Measurements from ENCODE around the gene KCNN3.

The KCNN3 gene

DNA sequence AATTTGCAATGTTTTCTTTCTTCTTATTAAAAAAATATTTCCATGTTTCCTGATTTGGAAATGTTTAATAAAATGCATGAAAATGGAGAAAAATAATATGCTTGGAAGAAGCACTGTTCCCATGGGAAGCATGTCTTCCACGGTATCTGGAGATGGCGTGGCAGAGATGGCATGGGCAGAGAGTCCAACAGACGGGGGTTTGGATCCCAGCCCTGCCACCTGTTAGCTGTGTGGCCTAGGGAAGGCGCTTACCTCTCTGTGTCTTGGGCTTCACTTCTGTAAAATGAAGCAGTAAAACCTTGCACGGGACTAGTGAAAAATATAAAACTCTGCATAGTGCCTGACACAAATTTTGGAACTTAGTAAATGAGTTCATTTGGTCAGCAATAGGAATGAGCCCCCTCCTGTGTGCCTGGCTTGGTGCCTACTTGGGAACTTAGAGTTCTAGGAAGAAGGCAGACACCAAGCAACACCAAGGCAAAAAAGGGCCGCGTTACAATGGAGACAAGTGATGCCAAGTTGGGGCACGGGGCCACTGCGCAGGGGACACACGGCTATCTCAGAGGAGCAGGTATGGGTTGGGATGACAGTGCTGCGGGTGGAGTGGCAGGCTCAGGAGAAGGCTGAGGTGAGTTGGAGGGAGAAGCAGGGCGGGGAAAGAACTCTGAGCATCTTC, 124.2 kb downstream of the KCNN3 start:
- DNase-seq, result no peak

DNA sequence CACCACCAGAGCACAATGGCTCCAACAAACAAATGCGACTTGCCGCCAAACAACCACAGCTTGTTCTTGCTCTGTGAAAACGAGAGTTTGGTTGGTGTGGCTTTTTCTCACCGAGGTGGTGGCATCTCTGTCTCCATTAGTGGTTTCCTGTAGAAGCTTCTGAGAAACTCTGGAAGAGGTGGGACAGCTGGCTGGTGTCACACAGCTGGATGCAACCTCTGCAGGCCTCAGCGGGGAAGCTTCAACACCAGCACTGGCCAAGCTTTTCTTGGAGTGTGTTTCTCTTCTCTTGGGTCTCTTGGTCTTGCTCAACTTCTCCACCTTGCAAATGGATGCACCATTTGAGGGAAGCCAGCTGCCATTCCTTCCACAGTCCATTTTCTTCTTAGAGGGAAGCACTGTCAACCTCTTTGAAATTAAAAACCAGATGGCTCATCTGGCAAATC, 124.8 kb downstream of the KCNN3 start:
- DNase-seq, result no peak

DNA sequence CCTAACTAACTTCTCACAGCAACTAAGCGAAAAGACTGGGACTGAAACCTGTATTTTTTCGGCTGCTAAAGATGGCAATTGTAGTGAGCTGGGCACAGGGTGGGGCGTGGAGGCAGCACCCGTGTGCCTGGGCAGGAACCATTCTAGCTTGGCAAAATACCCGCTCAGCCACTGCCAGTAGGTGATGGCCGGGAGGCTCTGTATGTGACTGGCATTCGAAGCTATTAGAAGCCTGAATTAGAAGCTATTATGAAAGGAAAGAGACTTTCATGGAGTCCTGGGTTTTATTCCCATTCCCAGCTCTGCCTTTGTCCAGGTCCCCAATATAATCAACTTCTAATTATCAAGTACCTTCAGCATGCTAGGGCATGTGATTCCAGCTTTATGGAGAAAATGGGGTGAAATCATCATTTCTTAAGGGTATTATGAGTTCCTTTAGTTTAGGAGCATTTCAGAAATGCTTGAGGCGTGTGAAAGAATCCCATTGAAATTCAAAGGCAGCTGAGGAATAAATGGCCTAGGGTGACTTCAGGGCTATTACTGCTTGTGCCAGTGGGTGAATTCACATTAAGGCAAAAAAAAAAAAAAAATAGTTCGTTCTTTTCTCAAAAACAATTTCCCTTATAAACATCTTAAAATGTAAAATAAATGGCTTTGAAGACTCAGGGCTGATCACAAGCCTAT, 125.6 kb downstream of the KCNN3 start:
- no peak for DNase-seq

DNA sequence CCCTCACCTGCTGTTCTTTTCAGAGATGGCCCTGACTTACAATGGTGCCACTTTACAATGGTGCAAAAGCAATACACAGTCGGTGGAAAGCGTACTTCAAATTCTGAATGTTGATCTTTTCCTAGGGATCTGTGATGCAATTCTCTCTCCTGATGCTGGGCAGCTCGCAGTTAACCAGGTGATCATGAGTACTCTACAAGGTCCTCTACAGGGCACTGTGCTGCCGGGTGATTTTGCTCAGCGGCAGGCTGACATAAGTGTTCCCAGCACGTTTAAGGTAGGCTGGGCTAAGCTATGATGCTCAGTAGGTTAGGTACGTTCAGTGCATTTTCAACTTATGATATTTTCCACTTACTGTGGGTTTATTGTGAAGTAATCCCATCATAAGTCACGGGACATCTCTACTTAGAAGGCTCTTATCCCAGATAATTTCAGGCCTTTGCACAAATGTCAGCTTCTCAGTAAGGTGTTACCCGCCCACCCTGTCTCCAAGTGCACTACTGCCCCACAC, 126.5 kb downstream of the KCNN3 start:
- DNase-seq, result no peak

DNA sequence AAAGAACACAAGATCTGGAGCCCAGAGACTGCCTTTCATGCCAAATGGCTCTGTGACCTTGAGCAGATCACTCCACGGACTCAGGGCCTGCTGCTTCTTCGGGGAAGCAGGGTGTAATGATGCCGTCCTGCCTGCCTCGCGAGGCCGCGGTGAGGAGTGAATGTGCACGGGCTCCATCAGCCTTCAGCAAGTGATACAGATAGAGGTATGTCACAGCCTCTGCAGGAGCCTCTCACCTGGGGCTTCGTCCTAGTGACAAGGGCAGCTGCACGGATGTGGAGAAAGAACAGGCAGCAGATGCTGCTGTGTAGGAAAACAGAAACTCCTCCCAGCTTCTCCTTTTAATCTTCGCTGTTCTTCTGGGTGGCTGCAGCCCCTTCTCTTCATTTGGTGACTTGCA, 127.5 kb downstream of the KCNN3 start:
- DNase-seq, result no peak

DNA sequence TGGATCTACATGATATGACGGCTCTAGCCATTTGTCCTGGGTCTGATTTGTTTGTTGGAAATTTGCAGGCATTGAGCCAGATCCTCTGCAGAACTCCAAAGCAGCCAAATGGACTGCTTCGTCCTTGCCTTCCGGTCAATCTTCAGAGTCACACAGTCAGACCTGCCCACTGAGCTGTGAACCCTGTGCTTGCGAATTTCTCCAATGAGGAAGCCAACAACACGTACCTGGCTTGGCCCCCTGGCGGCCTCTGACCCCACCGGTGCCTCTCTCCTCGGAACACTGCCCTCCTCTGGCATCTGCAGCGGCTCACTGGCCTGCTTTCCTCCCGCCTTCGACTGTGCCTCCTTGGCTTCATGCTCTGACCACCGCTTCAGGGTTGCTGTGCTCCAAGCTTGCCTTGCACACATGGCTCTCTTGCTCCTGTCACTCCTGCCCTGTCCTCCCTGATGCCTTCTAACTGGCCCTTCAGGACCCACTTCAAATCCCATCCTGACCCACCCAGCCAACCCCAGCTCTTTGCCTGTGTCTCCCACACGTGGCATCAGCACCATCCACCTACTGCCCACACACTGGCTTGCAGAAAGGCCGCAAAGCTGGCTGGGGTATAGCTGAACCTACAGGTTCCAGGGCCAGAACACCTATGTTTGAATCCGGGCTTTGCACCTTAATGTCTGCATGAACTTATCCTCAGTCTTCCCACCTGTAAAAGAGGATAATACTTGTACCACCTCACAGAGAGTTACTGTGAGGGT, 128.2 kb downstream of the KCNN3 start:
- no peak for DNase-seq

DNA sequence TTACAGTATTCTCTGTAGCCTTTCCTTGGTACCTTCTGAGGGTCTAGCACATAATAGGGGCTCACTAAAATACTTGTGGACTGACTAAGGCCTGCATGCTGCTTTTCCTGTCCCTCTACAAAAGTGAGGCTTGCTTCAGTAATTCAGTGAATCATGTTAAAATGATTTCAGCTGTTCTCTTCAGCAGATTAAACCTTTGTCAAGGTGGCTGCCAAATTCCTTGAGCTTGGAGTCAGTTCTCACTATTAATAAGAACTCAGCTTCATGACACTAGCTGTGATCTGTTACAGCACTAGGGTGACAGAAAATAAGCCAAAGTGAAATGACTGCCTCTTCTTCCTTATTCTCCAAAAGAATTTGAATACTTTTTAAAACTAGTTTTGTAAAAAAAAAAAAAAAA, 128.8 kb downstream of the KCNN3 start:
- no peak for DNase-seq

DNA sequence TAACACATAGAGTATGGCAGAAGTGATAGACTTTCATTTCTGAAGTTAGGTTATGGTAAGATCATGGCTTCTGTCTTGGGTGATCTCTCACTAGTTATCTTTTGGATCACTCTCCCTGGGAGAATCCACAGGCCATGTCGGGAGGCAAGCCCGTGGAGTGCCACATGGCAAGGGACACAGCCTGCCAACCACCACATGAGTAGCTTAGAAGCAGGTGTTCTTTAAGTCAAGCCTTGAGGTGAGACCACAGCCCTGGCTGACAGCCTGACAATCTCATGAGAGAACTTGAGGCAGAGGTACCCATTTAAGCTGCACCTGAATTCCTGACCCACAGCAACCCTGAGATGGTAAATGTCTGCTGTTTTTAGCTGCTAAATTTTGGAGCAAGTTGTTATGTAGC, 130.4 kb downstream of the KCNN3 start:
- DNase-seq, result no peak

DNA sequence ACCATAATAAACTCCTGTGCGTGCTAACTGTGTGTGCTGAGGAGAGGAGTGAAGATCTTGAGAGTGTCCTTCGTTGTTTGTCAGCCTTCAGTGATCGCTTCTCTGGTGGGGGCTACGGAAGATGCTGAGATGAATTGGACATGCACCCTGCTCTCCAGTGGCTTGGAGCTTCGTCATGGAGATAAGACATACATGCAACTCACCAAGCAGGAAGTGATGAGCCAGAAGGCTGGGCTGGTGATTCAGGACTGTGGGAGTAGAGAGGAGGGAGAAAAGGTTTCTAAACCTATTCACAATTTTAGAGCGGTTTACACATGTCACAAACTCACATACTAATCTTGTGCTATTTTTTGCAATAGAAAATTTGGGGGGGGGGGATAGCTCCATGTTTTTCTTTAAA, 133.2 kb downstream of the KCNN3 start:
- DNase-seq, result peak; percentile 49

DNA sequence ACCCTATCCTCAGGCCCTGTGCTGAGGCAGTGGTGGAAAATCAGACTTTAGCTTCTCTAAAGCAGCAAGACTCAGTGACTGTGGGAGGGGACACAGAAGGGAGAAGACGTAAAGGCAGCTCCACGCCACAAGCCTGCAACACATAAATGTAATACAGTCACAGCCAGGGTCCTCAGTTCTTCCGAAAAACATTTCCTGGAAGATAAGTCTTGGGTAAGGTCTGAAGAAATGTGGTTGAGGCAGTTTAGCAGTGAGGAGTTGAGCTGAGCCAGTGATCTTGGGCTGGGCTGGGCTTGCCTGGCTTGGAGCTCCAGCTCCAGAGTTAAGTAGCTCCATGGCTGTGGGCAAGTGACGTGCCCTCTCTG, 134.3 kb downstream of the KCNN3 start:
- DNase-seq, result no peak

DNA sequence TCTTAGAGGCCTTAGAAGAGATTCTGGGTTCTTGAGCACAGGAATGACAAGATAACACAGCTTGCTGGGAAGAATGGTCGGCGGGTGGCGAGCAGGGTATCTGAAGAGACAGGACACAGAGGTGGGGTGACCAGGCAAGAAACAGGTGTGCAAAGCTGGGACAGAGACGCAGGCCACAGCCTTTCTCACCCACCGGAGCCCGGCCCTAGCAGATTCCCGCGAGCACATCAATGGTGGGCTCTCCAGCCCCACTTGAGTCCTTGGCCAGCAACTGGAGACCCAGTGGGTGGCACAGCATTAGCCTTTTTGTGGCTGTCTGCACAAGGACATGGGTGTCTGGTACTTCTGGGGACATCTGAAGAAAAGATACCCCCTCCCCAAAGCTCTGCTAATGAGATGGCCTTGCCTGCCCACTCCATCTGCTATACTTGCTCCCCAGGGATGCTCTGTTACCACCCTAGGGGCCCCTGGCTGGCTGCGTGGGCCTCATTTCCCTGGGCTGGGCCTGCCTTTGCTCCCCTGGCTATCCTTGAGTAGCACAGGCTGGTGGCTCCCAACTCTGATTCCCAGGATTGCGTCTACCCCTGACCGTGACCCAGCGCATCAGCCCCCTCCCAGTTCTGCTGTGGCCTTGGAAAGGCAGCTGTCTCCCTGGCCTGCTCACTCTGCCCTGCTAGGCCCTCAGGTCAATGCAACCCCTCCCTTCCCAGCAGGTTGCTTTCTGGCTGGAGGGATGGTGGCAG, 134.8 kb downstream of the KCNN3 start:
- DNase-seq, result no peak

DNA sequence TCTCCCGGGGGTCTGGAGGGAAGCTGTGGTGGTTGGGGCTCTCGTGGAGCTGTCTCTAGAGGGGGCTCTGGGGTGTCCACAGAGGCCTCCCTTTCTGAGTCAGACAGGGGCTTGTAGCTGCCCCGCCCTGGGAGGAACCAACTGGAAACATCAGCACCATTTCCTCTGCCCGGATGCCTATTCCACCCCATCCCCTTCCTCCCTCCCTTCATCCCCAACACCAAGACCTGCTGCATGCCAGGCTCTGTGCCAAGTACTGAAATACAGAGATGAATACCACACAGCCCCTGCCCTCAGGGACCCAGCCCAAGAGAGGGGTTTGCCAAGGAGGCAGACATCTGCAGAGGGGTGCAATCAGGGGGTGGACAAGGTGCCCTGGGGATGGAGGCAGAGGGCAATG, 136.5 kb downstream of the KCNN3 start:
- no peak for DNase-seq

DNA sequence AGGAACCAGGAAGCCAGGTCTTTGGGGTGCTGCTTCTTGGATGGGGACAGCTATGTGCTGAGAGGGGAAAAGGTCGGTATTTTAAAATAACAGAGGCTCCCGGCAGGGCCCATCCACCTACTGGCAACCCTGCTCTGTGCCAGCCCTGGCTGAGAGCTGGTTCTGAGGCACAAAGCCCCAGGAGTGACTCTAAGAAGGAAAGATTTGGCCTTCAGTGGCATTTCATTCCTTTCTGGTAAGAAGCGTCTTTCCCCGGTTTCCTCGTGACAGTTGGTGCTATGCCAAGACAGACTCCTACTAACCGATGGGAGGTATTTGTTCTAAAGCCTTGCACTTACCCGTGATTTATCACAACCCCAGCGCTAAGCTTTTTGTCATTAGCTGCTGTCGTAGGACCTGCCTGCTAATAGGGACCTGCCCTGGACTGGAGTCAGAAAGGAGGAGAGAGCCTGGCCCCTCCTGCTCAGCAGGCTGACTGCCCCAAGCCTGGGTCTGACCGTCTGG, 139.0 kb downstream of the KCNN3 start:
- no peak for DNase-seq

DNA sequence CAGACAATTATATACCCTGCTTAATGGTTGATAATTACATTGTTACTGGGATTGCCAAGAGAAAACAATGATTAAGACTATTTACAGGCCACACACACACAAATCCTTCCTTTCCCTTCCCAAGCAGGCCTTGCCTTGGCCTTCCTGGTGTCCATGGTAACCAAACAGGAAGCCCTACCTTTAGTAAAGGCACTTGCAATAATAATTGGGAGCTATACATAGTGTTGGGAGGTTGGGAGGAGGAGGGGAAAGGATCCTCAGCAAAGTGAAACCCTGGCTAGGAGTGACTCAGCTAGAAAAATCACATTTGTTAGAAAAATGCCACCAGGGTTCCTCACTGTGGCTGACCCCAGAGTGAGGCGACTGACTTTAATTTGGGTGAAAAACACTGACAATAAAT, 139.8 kb downstream of the KCNN3 start:
- DNase-seq, result no peak

DNA sequence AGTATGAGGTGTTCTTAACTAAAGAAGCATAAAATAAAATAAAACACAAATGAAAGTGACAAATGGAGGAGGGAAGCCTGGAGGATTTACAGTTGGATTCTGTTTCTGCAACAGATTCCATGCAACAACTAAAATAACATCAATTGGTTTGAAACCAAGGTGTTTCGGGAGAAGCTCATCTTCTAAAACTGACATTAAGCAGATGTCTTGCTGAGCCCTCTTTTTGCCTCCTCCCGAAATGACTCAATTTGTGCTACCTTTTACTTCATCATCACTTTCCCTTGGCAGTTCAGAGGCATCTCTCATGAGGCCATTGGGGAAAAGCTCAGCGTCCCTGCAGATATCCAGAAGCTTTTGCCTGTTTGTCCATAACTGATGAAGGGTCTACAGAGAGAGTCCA, 140.5 kb downstream of the KCNN3 start:
- no peak for DNase-seq

DNA sequence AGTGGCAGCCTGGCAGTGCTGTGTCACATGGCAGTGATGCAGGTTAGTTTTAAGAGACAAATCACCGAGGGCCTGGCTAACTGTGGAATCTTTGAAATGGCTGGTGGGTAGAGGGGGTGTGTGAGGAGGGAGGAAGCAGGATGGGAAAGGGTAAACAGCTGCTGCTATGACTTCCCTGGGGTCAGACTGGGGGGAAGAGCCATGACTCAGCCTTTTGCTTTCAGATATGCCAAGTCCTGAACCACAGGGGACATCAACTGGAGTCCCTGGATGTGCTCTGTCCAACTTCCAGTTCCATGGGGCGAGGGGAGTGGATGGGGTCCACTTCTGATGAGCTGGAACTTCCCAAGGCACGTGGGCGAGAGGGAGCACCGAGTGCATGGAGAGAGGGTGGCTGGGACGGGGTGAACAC, 141.0 kb downstream of the KCNN3 start:
- DNase-seq, result no peak

DNA sequence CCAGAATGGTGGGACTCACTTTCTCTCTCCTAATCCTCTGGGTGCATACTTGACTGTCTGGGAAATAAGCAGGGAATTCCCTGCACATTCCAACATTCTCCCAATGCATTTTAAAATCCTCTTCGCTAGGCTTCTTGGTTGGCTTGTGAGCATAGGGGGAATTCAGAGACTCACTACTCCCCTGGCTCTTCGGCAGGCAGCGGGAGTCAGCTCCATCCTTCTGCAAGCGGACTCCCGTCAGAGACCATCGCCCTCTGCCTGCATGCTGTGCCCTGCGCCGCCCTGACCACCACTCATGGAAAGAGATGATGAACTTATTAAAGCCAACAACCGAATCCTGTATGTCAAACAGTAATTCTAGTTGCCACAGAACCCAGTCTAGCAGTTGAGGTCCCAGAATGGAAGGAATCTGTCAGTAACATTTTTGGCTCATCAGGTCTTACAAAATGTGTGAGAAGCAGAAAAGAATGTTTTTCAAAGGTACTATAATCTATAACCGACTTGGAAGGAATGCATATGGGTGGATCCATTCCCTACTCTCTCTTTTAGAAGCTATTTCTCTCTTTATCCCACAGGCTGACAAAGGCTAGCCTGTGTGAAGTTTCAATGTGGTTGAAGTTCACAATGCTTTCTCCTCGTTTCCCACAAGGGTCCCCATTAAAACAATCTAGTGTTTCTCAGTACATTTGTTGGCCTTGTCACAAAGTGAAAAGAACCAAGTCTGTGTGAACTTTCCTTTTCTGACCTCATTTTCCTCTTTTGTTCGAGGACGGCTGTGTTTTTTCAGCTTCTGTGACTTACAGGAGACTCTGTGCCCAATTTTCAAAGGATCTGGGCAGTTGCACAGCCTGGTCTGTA, 143.0 kb downstream of the KCNN3 start:
- no peak for DNase-seq

DNA sequence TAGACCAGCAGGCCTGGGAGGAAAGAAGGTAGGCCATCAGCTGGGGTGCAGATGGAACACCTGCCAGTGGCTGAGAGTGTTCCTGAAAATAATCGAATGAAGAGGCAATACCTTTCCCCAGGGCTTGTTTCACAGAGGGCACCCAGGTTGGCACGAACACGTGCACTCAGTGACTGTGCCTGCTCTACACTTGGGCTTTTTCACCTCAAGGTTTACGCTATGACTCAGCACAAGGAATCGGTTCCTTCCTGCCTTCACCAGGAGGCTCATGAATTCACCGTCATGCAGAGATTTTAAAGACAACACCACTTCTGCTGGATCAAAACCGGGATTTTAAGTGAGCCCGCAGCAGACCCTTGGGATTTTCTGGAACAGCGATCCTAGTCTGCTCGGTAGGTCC, 143.6 kb downstream of the KCNN3 start:
- peak; percentile 21 for DNase-seq

DNA sequence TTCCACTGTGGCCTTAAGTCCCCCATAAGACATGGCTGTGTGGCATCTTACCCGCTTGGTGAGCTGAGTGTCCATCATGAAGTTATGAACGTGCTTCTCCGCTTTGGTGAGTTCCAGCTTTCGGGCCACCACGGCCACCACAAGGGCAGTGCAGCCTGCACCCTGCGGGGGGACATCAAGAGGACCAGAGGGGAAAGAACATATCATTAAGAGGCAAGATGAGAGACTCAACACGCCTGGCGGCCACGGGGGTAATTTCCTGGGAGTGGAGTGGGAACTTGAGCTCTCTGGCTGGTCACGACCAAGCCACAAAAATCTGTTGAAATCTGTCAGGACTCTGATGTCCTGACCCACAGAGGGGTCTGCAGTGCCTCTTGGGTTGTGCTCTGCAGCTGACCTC, 144.2 kb downstream of the KCNN3 start:
- no peak for DNase-seq

DNA sequence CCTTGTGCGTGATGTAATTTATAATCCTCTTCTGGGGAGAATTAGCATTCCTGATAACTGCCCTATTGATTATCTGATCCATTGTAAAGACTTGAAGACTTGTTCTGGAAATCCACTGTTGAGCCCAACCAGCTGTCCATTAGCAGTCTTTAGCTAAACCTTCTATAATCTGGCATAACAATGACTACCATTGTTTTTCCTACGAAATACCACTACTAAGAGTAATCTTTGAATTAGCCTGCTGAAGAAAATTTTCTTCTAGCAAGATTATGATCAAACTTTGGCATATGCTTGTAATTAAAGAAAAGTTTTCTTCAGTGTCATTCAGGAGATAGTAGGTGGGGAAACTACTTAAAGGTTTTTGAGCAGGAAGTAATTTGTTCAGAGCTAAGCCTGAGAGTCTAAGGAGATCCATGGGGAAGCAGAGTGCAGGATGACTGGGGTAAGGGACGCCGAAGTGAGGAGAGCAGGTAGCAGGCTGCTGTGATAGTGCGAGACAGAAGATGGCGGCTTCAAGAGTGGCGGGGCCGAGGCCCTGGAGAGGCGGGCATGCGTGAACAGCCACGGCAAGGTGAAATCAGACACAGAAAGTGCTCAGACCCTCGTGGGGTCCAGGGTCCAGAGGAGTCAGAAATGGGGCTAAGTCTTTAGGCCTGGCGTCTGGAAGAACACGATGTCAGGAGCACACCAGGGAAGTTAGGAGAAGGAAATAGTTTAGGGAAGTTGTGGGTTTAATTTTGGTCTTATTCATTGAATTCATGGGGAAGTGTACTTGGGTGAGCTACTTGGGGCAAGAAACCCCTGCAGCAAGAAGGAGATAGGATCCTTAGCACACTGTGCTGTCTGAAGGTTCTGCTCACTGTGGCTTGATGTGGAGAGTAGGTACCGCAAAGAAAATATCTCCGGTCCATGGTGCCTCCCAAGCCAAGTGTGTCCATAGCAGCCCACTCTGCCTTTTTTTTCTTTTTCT, 149.5 kb downstream of the KCNN3 start:
- no peak for DNase-seq

Measured in stimulated activated CD4-positive, alpha-beta T cell treated with anti-CD3 and anti-CD28 coated beads, Interleukin-4, amount 100 ng/mL, for 1 hour (primary cell).